Astrocyte (in vitro differentiated cells and primary cell): ENCODE measurements around the gene GTF2F2. TPM values are rescaled to one million over a fixed set of nuclear protein-coding genes. Genes with fewer than 3 reads are reported as not detected.
"Not testable (repeated sequence)": the region's sequence is repeated elsewhere in the genome, so short reads cannot be mapped to it uniquely, and the experiment has no call there.

ENCODE experiments used
- DNase-seq: peaks from one replicate; pipeline ENCODE4 v3.0.0-alpha.2; 2010; ENCODE audit warnings: low read depth
- FAIRE-seq: peaks from 2 replicates; lab custom pipeline; 2011; peaks lifted over from hg19 to GRCh38; lab: Jason Lieb, UNC
- H2AFZ ChIP-seq: 2 replicates; pipeline ENCODE4 v1.6.0; 2012; ENCODE audit warnings: low read depth, low read length, inconsistent platforms
- H3K27ac ChIP-seq: 2 replicates; pipeline ENCODE4 v1.5.1; 2011; ENCODE audit warnings: low read depth, low read length, inconsistent platforms
- H3K27me3 ChIP-seq: 2 replicates; pipeline ENCODE4 v1.6.0; 2011; ENCODE audit warnings: low read length, inconsistent platforms; ENCODE audit not compliant: insufficient read depth
- H3K36me3 ChIP-seq: 2 replicates; pipeline ENCODE4 v1.5.1; 2011; ENCODE audit warnings: low read length, inconsistent platforms; ENCODE audit not compliant: insufficient read depth
- H3K4me1 ChIP-seq: 2 replicates; pipeline ENCODE4 v1.5.1; 2011; ENCODE audit warnings: low read length, inconsistent platforms; ENCODE audit not compliant: insufficient read depth
- H3K4me2 ChIP-seq: 2 replicates; pipeline ENCODE4 v1.6.0; 2012; ENCODE audit warnings: low read length, inconsistent platforms
- H3K4me3 ChIP-seq: 2 replicates; pipeline ENCODE4 v1.5.1; 2011; ENCODE audit warnings: low read depth, mild to moderate bottlenecking, low read length, inconsistent platforms; ENCODE audit not compliant: insufficient read depth
- H3K79me2 ChIP-seq: 2 replicates; pipeline ENCODE4 v1.6.0; 2012; ENCODE audit warnings: mild to moderate bottlenecking, low read length, inconsistent platforms; ENCODE audit not compliant: insufficient read depth
- H3K9ac ChIP-seq: 2 replicates; pipeline ENCODE4 v1.6.0; 2012; ENCODE audit warnings: mild to moderate bottlenecking, low read length, inconsistent platforms
- H3K9me3 ChIP-seq: 2 replicates; pipeline ENCODE4 v1.5.1; 2012; ENCODE audit warnings: low read depth, mild to moderate bottlenecking, low read length, inconsistent platforms; ENCODE audit not compliant: insufficient read depth
- H4K20me1 ChIP-seq: 2 replicates; pipeline ENCODE4 v1.6.0; 2012; ENCODE audit warnings: low read length, inconsistent platforms; ENCODE audit not compliant: insufficient read depth
- H3K27ac Mint-ChIP-seq: one replicate; pipeline ENCODE4 v1.8.0; 2021; ENCODE audit warnings: mild to moderate bottlenecking, mixed read lengths; ENCODE audit not compliant: unreplicated experiment
- H3K27me3 Mint-ChIP-seq: one replicate; pipeline ENCODE4 v1.8.0; 2021; ENCODE audit warnings: low read depth, mixed read lengths; ENCODE audit not compliant: unreplicated experiment
- H3K36me3 Mint-ChIP-seq: one replicate; pipeline ENCODE4 v1.8.0; 2021; ENCODE audit warnings: low read depth, mixed read lengths; ENCODE audit not compliant: unreplicated experiment
- H3K4me1 Mint-ChIP-seq: one replicate; pipeline ENCODE4 v1.8.0; 2021; ENCODE audit warnings: low read depth, mixed read lengths; ENCODE audit not compliant: unreplicated experiment
- H3K4me3 Mint-ChIP-seq: one replicate; pipeline ENCODE4 v1.8.0; 2021; ENCODE audit warnings: mild to moderate bottlenecking, moderate library complexity, mixed read lengths; ENCODE audit not compliant: unreplicated experiment
- H3K9me3 Mint-ChIP-seq: one replicate; pipeline ENCODE4 v1.8.0; 2021; ENCODE audit warnings: mild to moderate bottlenecking, mixed read lengths; ENCODE audit not compliant: unreplicated experiment
- EZH2 ChIP-seq: IDR thresholded peaks from 2 replicates; pipeline ENCODE4 v1.6.1; 2012; ENCODE audit warnings: mild to moderate bottlenecking, low read length, inconsistent platforms; ENCODE audit not compliant: insufficient read depth
- total RNA-seq: library from RNA; stranded (reverse); gene quantifications from 2 replicates; pipeline ENCODE4 v1.2.1, GENCODE V29; 2021
- TF ChIP-seq, protein P1 (sequence below): IDR thresholded peaks from 2 replicates; pipeline ENCODE4 v1.5.1; 2011; ENCODE audit warnings: low read depth, mild to moderate bottlenecking, inconsistent platforms, low read length, moderate library complexity; ENCODE audit not compliant: insufficient read depth

GTF2F2 gene
- total RNA-seq, 1 donor from 2014 or later: 27.8 TPM

DNA sequence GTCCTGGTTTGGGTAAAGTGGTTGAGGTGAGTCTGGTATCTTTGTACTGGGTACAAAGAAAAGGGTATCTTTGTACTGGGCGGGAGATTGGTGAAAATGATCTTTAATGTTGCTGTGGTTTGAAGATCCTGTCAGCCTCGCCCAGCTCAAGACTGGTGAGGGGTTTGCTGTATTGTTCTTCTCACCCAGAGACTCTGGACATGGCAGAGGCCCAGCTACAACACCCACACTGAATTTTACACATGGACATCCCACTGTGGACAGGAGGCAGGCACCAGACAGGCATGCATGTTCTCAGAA lies 177.8 kb downstream of the GTF2F2 start:
- Mint-ChIP-seq H3K4me1 (no peaks in the 10 kb centered on the region), H3K36me3 (peaks cover 1% of the 10 kb centered on the region), H3K4me3 (no peak overlapping the region), H3K9me3 (peaks cover 2% of the 10 kb centered on the region), H3K27ac (no peak overlapping the region), H3K27me3 (no peaks in the 10 kb centered on the region)
- FAIRE-seq (no peak), DNase-seq (no peak)
- no peak overlapping the region for H3K4me2 ChIP-seq
- no peak for TF ChIP-seq EZH2
- TF ChIP-seq, protein P1, sequence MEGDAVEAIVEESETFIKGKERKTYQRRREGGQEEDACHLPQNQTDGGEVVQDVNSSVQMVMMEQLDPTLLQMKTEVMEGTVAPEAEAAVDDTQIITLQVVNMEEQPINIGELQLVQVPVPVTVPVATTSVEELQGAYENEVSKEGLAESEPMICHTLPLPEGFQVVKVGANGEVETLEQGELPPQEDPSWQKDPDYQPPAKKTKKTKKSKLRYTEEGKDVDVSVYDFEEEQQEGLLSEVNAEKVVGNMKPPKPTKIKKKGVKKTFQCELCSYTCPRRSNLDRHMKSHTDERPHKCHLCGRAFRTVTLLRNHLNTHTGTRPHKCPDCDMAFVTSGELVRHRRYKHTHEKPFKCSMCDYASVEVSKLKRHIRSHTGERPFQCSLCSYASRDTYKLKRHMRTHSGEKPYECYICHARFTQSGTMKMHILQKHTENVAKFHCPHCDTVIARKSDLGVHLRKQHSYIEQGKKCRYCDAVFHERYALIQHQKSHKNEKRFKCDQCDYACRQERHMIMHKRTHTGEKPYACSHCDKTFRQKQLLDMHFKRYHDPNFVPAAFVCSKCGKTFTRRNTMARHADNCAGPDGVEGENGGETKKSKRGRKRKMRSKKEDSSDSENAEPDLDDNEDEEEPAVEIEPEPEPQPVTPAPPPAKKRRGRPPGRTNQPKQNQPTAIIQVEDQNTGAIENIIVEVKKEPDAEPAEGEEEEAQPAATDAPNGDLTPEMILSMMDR: no peak
- no peaks in the 10 kb centered on the region for H3K9me3 ChIP-seq
- H3K9ac ChIP-seq: no peak overlapping the region
- H3K27ac ChIP-seq: no peak overlapping the region
- no peak overlapping the region for H2AFZ ChIP-seq
- H3K27me3 ChIP-seq: no peaks in the 10 kb centered on the region
- no peaks in the 10 kb centered on the region for H3K36me3 ChIP-seq
- H3K79me2 ChIP-seq: no peaks in the 10 kb centered on the region
- no peaks in the 10 kb centered on the region for H4K20me1 ChIP-seq
- no peak overlapping the region for H3K4me3 ChIP-seq
- no peaks in the 10 kb centered on the region for H3K4me1 ChIP-seq

DNA sequence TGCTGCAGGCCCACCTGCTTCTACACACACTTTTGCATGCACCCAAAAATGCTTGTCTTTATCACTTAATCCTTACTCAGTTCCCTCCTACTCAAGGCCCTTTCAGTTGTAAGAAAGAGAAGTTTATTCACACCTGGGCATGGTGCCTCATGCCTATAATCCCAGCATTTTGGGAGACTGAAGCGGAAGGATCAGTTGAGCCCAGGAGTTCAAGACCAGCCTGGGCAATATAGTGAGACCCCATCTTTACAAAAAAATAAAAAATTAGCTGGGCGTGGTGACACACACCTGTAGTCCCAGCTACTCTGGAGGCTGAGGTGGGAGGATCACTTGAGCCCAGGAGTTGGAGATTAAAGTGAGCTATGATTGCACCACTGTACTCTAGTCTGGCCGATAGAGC lies 178.2 kb downstream of the GTF2F2 start:
- not testable (repeated sequence) for DNase-seq, H3K36me3 Mint-ChIP-seq, H3K9ac ChIP-seq, H2AFZ ChIP-seq, H3K9me3 ChIP-seq, H3K4me2 ChIP-seq, H3K79me2 ChIP-seq, H3K36me3 ChIP-seq, H3K27me3 Mint-ChIP-seq, H4K20me1 ChIP-seq, H3K4me3 ChIP-seq, H3K4me1 Mint-ChIP-seq, H3K27ac Mint-ChIP-seq, FAIRE-seq, H3K9me3 Mint-ChIP-seq, H3K27ac ChIP-seq, H3K27me3 ChIP-seq, H3K4me3 Mint-ChIP-seq, H3K4me1 ChIP-seq

DNA sequence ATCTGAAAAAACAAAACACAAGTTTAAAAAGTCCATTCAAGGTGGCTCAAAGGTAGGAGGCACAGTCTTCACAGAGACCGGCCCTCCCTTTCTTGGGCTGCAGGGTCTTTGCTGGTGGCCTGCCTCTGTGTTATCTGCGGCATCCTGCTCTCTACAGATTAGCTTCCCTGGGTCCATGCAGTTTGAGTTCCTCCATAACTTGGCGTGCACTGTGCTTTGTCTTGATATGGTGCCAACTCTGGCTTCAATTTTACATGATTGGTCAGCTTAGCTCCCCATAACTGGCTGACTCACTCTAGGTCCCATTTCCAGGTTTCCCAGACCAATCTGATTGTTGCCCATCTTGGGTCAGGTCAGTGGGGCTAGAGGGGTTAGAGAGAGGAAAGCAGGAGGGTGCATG lies 178.9 kb downstream of the GTF2F2 start:
- Mint-ChIP-seq H3K27ac (no peak overlapping the region), H3K27me3 (no peaks in the 10 kb centered on the region), H3K4me3 (no peak overlapping the region), H3K9me3 (peaks cover 2% of the 10 kb centered on the region), H3K36me3 (peaks cover 1% of the 10 kb centered on the region), H3K4me1 (no peaks in the 10 kb centered on the region)
- H3K79me2 ChIP-seq: no peaks in the 10 kb centered on the region
- no peak overlapping the region for H3K4me3 ChIP-seq
- no peak overlapping the region for H2AFZ ChIP-seq
- H4K20me1 ChIP-seq: no peaks in the 10 kb centered on the region
- no peak overlapping the region for H3K9ac ChIP-seq
- TF ChIP-seq, protein P1: no peak
- no peak for TF ChIP-seq EZH2
- FAIRE-seq (no peak), DNase-seq (no peak)
- H3K27ac ChIP-seq: no peak overlapping the region
- no peaks in the 10 kb centered on the region for H3K27me3 ChIP-seq
- H3K4me1 ChIP-seq: no peaks in the 10 kb centered on the region
- H3K9me3 ChIP-seq: no peaks in the 10 kb centered on the region
- H3K4me2 ChIP-seq: no peak overlapping the region
- H3K36me3 ChIP-seq: no peaks in the 10 kb centered on the region
